Nephron progenitor cell (in vitro differentiated cells): Measurements from ENCODE around the gene MAN2A2.

Experiments
- DNase-seq: peaks from one replicate; pipeline ENCODE4 v3.0.0; 2021
- H3K27ac Mint-ChIP-seq: 2 replicates; pipeline ENCODE4 v1.8.0; 2021; ENCODE audit warnings: mild to moderate bottlenecking, moderate library complexity, mixed read lengths
- H3K27me3 Mint-ChIP-seq: 2 replicates; pipeline ENCODE4 v1.8.0; 2021; ENCODE audit warnings: mild to moderate bottlenecking, low read depth, mixed read lengths; ENCODE audit not compliant: poor library complexity
- H3K36me3 Mint-ChIP-seq: 2 replicates; pipeline ENCODE4 v1.8.0; 2021; ENCODE audit warnings: low read depth, mixed read lengths
- H3K4me1 Mint-ChIP-seq: 2 replicates; pipeline ENCODE4 v1.8.0; 2021; ENCODE audit warnings: mixed read lengths
- H3K4me3 Mint-ChIP-seq: 2 replicates; pipeline ENCODE4 v1.8.0; 2021; ENCODE audit warnings: mild to moderate bottlenecking, moderate library complexity, mixed read lengths
- H3K9me3 Mint-ChIP-seq: 2 replicates; pipeline ENCODE4 v1.8.0; 2021; ENCODE audit warnings: mild to moderate bottlenecking, moderate library complexity, mixed read lengths
- CTCF ChIP-seq: fragments of 200-600 bp; sonication (generic); IDR thresholded peaks from 2 replicates; pipeline ENCODE4 v1.5.0; 2021; ENCODE audit warnings: antibody characterized with exemption

MAN2A2 gene

GRCh38 chr15:90960298-90961091 is 57.4 kb downstream of the MAN2A2 start:
- Mint-ChIP-seq H3K4me3 (no peak overlapping the region), H3K9me3 (no peaks in the 10 kb centered on the region), H3K4me1 (peaks cover 16% of the 10 kb centered on the region), H3K27ac (no peak overlapping the region), H3K36me3 (peaks cover 47% of the 10 kb centered on the region), H3K27me3 (peaks cover 13% of the 10 kb centered on the region)
- DNase-seq, result no peak
- no peak for TF ChIP-seq CTCF

- TF ChIP-seq CTCF, result no peak
- Mint-ChIP-seq H3K4me1 (peaks cover 7% of the 10 kb centered on the region), H3K4me3 (no peak overlapping the region), H3K9me3 (no peaks in the 10 kb centered on the region), H3K27me3 (peaks cover 3% of the 10 kb centered on the region), H3K27ac (peak overlapping the region; percentile 66), H3K36me3 (peaks cover 62% of the 10 kb centered on the region)
- no peak for DNase-seq
Measured at GRCh38 chr15:90962021-90962420, 58.9 kb downstream of the MAN2A2 start.

GRCh38 chr15:90966262-90966661 is 63.2 kb downstream of the MAN2A2 start:
- H3K36me3 Mint-ChIP-seq, result peaks cover 85% of the 10 kb centered on the region
- H3K4me1 Mint-ChIP-seq, result no peaks in the 10 kb centered on the region
- DNase-seq, result no peak
- no peak overlapping the region for H3K27ac Mint-ChIP-seq
- no peaks in the 10 kb centered on the region for H3K9me3 Mint-ChIP-seq
- H3K4me3 Mint-ChIP-seq, result no peak overlapping the region
- TF ChIP-seq CTCF, result no peak
- no peaks in the 10 kb centered on the region for H3K27me3 Mint-ChIP-seq

- TF ChIP-seq CTCF, result no peak
- Mint-ChIP-seq H3K4me3 (no peak overlapping the region), H3K4me1 (no peaks in the 10 kb centered on the region), H3K9me3 (no peaks in the 10 kb centered on the region), H3K27ac (no peak overlapping the region), H3K27me3 (no peaks in the 10 kb centered on the region), H3K36me3 (peaks cover 75% of the 10 kb centered on the region)
- DNase-seq, result no peak
Measured at GRCh38 chr15:90967206-90967605, 64.1 kb downstream of the MAN2A2 start.

- Mint-ChIP-seq H3K9me3 (no peaks in the 10 kb centered on the region), H3K36me3 (peaks cover 71% of the 10 kb centered on the region), H3K4me3 (no peak overlapping the region), H3K4me1 (no peaks in the 10 kb centered on the region), H3K27ac (no peak overlapping the region), H3K27me3 (no peaks in the 10 kb centered on the region)
- TF ChIP-seq CTCF, result no peak
- no peak for DNase-seq
Measured at GRCh38 chr15:90968434-90968833, 65.3 kb downstream of the MAN2A2 start.

- no peak for DNase-seq
- no peaks in the 10 kb centered on the region for H3K4me1 Mint-ChIP-seq
- H3K9me3 Mint-ChIP-seq, result no peaks in the 10 kb centered on the region
- H3K4me3 Mint-ChIP-seq, result no peak overlapping the region
- peaks cover 70% of the 10 kb centered on the region for H3K36me3 Mint-ChIP-seq
- no peaks in the 10 kb centered on the region for H3K27me3 Mint-ChIP-seq
- no peak overlapping the region for H3K27ac Mint-ChIP-seq
- TF ChIP-seq CTCF, result no peak
Measured at GRCh38 chr15:90970274-90970673, 67.2 kb downstream of the MAN2A2 start.
